ENCODE data around the gene CACNA2D3. TPM values are rescaled to one million over a fixed set of nuclear protein-coding genes. Genes with fewer than 3 reads are reported as not detected.

CACNA2D3 gene
- polyA plus RNA-seq, 1 donor from 2014 or later: 26.2 TPM

GRCh38 chr3:54427501-54427900, 305.1 kb downstream of the CACNA2D3 start:
- H3K4me2 ChIP-seq (ENCODE audit: low read length): peak overlapping the region; percentile 35
- H3K9me3 ChIP-seq (ENCODE audit: low read length): no peaks in the 10 kb centered on the region
- peak overlapping the region; percentile 13 for H3K9ac ChIP-seq (ENCODE audit: low read length)
- H2AFZ ChIP-seq (ENCODE audit: low read depth, low read length): no peak overlapping the region
- peak overlapping the region; percentile 26 for H3K27ac ChIP-seq (ENCODE audit: low read length)
- H3K9me2 ChIP-seq (ENCODE audit: insufficient read depth, low read length): no peaks in the 10 kb centered on the region
- H3K27me3 ChIP-seq (ENCODE audit: insufficient read depth, low read depth, low read length): peaks cover 3% of the 10 kb centered on the region
- no peaks in the 10 kb centered on the region for H3K79me2 ChIP-seq (replicated peaks; ENCODE audit: insufficient read depth, low read length)
- TF ChIP-seq EZH2 (IDR thresholded peaks at IDR 0.05; ENCODE audit: borderline replicate concordance, insufficient read depth, low read length, poor library complexity, severe bottlenecking): no peak
- peaks cover 7% of the 10 kb centered on the region for H3F3A ChIP-seq (ENCODE audit: insufficient read depth, low read length, poor library complexity, severe bottlenecking)
- H4K20me1 ChIP-seq (ENCODE audit: insufficient read depth): no peaks in the 10 kb centered on the region
- peak overlapping the region; percentile 24 for H3K4me3 ChIP-seq (ENCODE audit: low read length)
- no peaks in the 10 kb centered on the region for H3K36me3 ChIP-seq (ENCODE audit: insufficient read depth, low read length)

GRCh38 chr3:54427941-54428871, 305.9 kb downstream of the CACNA2D3 start:
- H3K4me3 ChIP-seq (ENCODE audit: low read length): peak overlapping the region; percentile 24
- H3K36me3 ChIP-seq (ENCODE audit: insufficient read depth, low read length): no peaks in the 10 kb centered on the region
- H2AFZ ChIP-seq (ENCODE audit: low read depth, low read length): no peak overlapping the region
- no peaks in the 10 kb centered on the region for H3K9me2 ChIP-seq (ENCODE audit: insufficient read depth, low read length)
- H3K9ac ChIP-seq (ENCODE audit: low read length): peak overlapping the region; percentile 13
- H4K20me1 ChIP-seq (ENCODE audit: insufficient read depth): no peaks in the 10 kb centered on the region
- H3K79me2 ChIP-seq (replicated peaks; ENCODE audit: insufficient read depth, low read length): no peaks in the 10 kb centered on the region
- H3K4me2 ChIP-seq (ENCODE audit: low read length): peak overlapping the region; percentile 35
- peaks cover 7% of the 10 kb centered on the region for H3F3A ChIP-seq (ENCODE audit: insufficient read depth, low read length, poor library complexity, severe bottlenecking)
- peaks cover 3% of the 10 kb centered on the region for H3K27me3 ChIP-seq (ENCODE audit: insufficient read depth, low read depth, low read length)
- no peaks in the 10 kb centered on the region for H3K9me3 ChIP-seq (ENCODE audit: low read length)
- TF ChIP-seq TAF1 (IDR thresholded peaks at IDR 0.05; ENCODE audit: low read depth) (no peak), CTCF (IDR thresholded peaks at IDR 0.05; ENCODE audit: poor library complexity, severe bottlenecking) (peak; percentile 93), EP300 (conservative IDR thresholded peaks at IDR 0.05; ENCODE audit: poor library complexity, severe bottlenecking) (no peak), EZH2 (IDR thresholded peaks at IDR 0.05; ENCODE audit: borderline replicate concordance, insufficient read depth, low read length, poor library complexity, severe bottlenecking) (no peak), SMC3 (conservative IDR thresholded peaks at IDR 0.05; ENCODE audit: poor library complexity) (peak; percentile 88), POLR2AphosphoS5 (IDR thresholded peaks at IDR 0.05) (peak; percentile 50), MXI1 (conservative IDR thresholded peaks at IDR 0.05; ENCODE audit: poor library complexity, severe bottlenecking) (no peak), RAD21 (conservative IDR thresholded peaks at IDR 0.05) (peak; percentile 94)
- H3K27ac ChIP-seq (ENCODE audit: low read length): peak overlapping the region; percentile 26

- Histone ChIP-seq H3F3A (ENCODE audit: insufficient read depth, low read length, poor library complexity, severe bottlenecking) (peaks cover 3% of the 10 kb centered on the region), H3K9ac (ENCODE audit: low read length) (no peak overlapping the region)
- TF ChIP-seq POLR2AphosphoS5 (IDR thresholded peaks at IDR 0.05) (no peak), MXI1 (conservative IDR thresholded peaks at IDR 0.05; ENCODE audit: poor library complexity, severe bottlenecking) (no peak), SMC3 (conservative IDR thresholded peaks at IDR 0.05; ENCODE audit: poor library complexity) (no peak), TAF1 (IDR thresholded peaks at IDR 0.05; ENCODE audit: low read depth) (no peak), EP300 (conservative IDR thresholded peaks at IDR 0.05; ENCODE audit: poor library complexity, severe bottlenecking) (no peak), EZH2 (IDR thresholded peaks at IDR 0.05; ENCODE audit: borderline replicate concordance, insufficient read depth, low read length, poor library complexity, severe bottlenecking) (no peak), REST (IDR thresholded peaks at IDR 0.05; ENCODE audit: borderline replicate concordance) (no peak), CTCF (IDR thresholded peaks at IDR 0.05; ENCODE audit: poor library complexity, severe bottlenecking) (no peak), RAD21 (conservative IDR thresholded peaks at IDR 0.05) (no peak)
These were observed 310.6 kb downstream of the CACNA2D3 start for GRCh38 chr3:54432975-54433374.

More at GRCh38 chr3:54432975-54433374, 310.6 kb downstream of the CACNA2D3 start:
- no peaks in the 10 kb centered on the region for H3K9me3 ChIP-seq (ENCODE audit: low read length)
- H4K20me1 ChIP-seq (ENCODE audit: insufficient read depth): no peaks in the 10 kb centered on the region
- no peak overlapping the region for H3K4me2 ChIP-seq (ENCODE audit: low read length)
- H3K79me2 ChIP-seq (replicated peaks; ENCODE audit: insufficient read depth, low read length): no peaks in the 10 kb centered on the region
- no peak overlapping the region for H3K27ac ChIP-seq (ENCODE audit: low read length)
- no peaks in the 10 kb centered on the region for H3K27me3 ChIP-seq (ENCODE audit: insufficient read depth, low read depth, low read length)
- H3K9me2 ChIP-seq (ENCODE audit: insufficient read depth, low read length): no peaks in the 10 kb centered on the region
- H3K36me3 ChIP-seq (ENCODE audit: insufficient read depth, low read length): no peaks in the 10 kb centered on the region
- no peak overlapping the region for H3K4me3 ChIP-seq (ENCODE audit: low read length)
- no peak overlapping the region for H2AFZ ChIP-seq (ENCODE audit: low read depth, low read length)

Measured in neural cell (in vitro differentiated cells).